Left cardiac atrium (tissue), 4 donors: ENCODE data around the gene AVP. TPM values are rescaled to one million over a fixed set of nuclear protein-coding genes. Genes with fewer than 3 reads are reported as not detected.

ENCODE experiments used
- ATAC-seq, 2 donors: fragments of 200-7000 bp; cut with Tn5 transposase; one replicate each; pipeline ENCODE4 v1.9.1; 2020; ENCODE audit warnings: mild to moderate bottlenecking in 2 of 2, moderate library complexity in 2 of 2
- DNase-seq: peaks from one replicate; pipeline ENCODE4 v3.0.0-alpha.2; 2020
- intact Hi-C, 2 donors: fragments of 100-400 bp; cut with DNase I; formaldehyde crosslinking; loops; one replicate each; pipeline versions ENCODE4 v1.14.1 to v1.15.1; 2022 to 2023
- total RNA-seq, 2 donors: library from RNA; stranded (reverse); fragmentation: NEBNext Ultra II Directional; extraction: Animal tissue kit (Norgen Biotek cat#: 25700); gene quantifications; one replicate each; pipeline ENCODE4 v1.2.1, GENCODE V29; 2021
- donor health status: DM: no; HTN: yes; CAD: no.
- donor health status: DM: no; HTN: yes; CAD: no; lungs with severe emphysema.
- donor health status: DM: yes; HTN: yes; CAD: no.
- donor health status: Dilated cardiomyopathy.

The AVP gene
- total RNA-seq, 2 donors from 2014 or later: not detected

- DNase-seq: no peak
- intact Hi-C loops: no loop called here
- ATAC-seq: no peak
Observed at GRCh38 chr20:3037654-3038053, 46.9 kb downstream of the AVP start.

- peak; percentile 62 for DNase-seq
- ATAC-seq: peak in 1 of 2 donors; percentile 80
- intact Hi-C loops: no loop called here
Observed at GRCh38 chr20:3032624-3033023, 51.9 kb downstream of the AVP start.

Other genes with a start within 250 kb of the AVP start
- gene PCED1A, start 244.1 kb downstream of the AVP start, total RNA-seq: 10 to 100 TPM; 13.0 to 18.0 TPM
- 10 to 100 TPM; 22.1 to 24.4 TPM for gene VPS16, start 244.0 kb downstream of the AVP start, total RNA-seq
- gene PTPRA, start 211.2 kb downstream of the AVP start, total RNA-seq: 10 to 100 TPM; 35.4 to 38.6 TPM
- not detected for gene GNRH2, start 41.1 kb downstream of the AVP start, total RNA-seq
- 10 to 100 TPM; 42.7 to 42.8 TPM for gene MRPS26, start 38.7 kb downstream of the AVP start, total RNA-seq
- under 1 TPM; 0.65 to 0.92 TPM for gene OXT, start 13.1 kb downstream of the AVP start, total RNA-seq
- gene FASTKD5, start 75.1 kb upstream of the AVP start, total RNA-seq: 10 to 100 TPM; 18.2 to 22.5 TPM
- 1 to 10 TPM; 3.2 to 4.0 TPM for gene UBOX5, start 75.1 kb upstream of the AVP start, total RNA-seq
- 10 to 100 TPM; 12.0 to 13.2 TPM for gene LZTS3, start 88.8 kb upstream of the AVP start, total RNA-seq
- gene DDRGK1, start 120.0 kb upstream of the AVP start, total RNA-seq: 10 to 100 TPM; 39.3 to 44.8 TPM
- 10 to 100 TPM; 18.7 to 25.7 TPM for gene ITPA, start 124.8 kb upstream of the AVP start, total RNA-seq
- gene SLC4A11, start 154.5 kb upstream of the AVP start, total RNA-seq: under 1 TPM; 0.52 to 0.68 TPM